Nephron (organoid): ENCODE measurements around the gene LNX1.
A peak's percentile ranks its signal among the peaks of the same experiment; 100 is the strongest.

Experiments
- H3K27ac Mint-ChIP-seq, 3 experiments: 2 replicates each; pipeline ENCODE4 v1.8.0; 2020; ENCODE audit warnings: mixed read lengths in 3 of 3, mild to moderate bottlenecking in 2 of 3, moderate library complexity in 1 of 3
- H3K27me3 Mint-ChIP-seq: 2 replicates; pipeline ENCODE4 v1.8.0; 2021; ENCODE audit warnings: low read depth, mild to moderate bottlenecking, moderate library complexity, mixed read lengths
- H3K36me3 Mint-ChIP-seq: 2 replicates; pipeline ENCODE4 v1.8.0; 2020; ENCODE audit warnings: low read depth, mixed read lengths
- H3K4me1 Mint-ChIP-seq: 2 replicates; pipeline ENCODE4 v1.8.0; 2020; ENCODE audit warnings: mixed read lengths
- H3K4me3 Mint-ChIP-seq, 3 experiments: 2 replicates each; pipeline ENCODE4 v1.8.0; 2020; ENCODE audit warnings: mild to moderate bottlenecking in 3 of 3, mixed read lengths in 3 of 3, moderate library complexity in 2 of 3
- H3K9me3 Mint-ChIP-seq: 2 replicates; pipeline ENCODE4 v1.8.0; 2020; ENCODE audit warnings: mixed read lengths
- CTCF ChIP-seq, 3 experiments: fragments of 200-600 bp; sonication (generic); IDR thresholded peaks; one replicate each; pipeline ENCODE4 v1.5.0; 2021; ENCODE audit warnings: antibody characterized with exemption in 3 of 3; ENCODE audit not compliant: unreplicated experiment in 3 of 3

Gene LNX1

GRCh38 chr4:53591372-53591892, at the start of gene LNX1:
LNX1 (minus strand) TSS chr4:53591486; CDS start chr4:53574002, 17,484 bp downstream.
- no peaks in the 10 kb centered on the region for H3K27me3 Mint-ChIP-seq
- no peak for TF ChIP-seq CTCF (IDR thresholded peaks at IDR 0.05; ENCODE audit: unreplicated experiment in 3 of 3)
- H3K36me3 Mint-ChIP-seq: no peaks in the 10 kb centered on the region
- peak within 1 kb of the TSS; percentile 74 to 79 (median 78) for H3K4me3 Mint-ChIP-seq
- peak within 1 kb of the TSS; percentile 91 to 96 (median 95) for H3K27ac Mint-ChIP-seq
- H3K9me3 Mint-ChIP-seq: no peaks in the 10 kb centered on the region
- peaks cover 59% of the 10 kb centered on the region for H3K4me1 Mint-ChIP-seq

- TF ChIP-seq CTCF (IDR thresholded peaks at IDR 0.05; ENCODE audit: unreplicated experiment in 3 of 3): no peak
- Mint-ChIP-seq H3K9me3 (no peaks in the 10 kb centered on the region), H3K27ac (peak overlapping the region; percentile 26 to 54 (median 47)), H3K4me3 (no peak overlapping the region), H3K4me1 (peaks cover 9% of the 10 kb centered on the region), H3K36me3 (no peaks in the 10 kb centered on the region), H3K27me3 (peaks cover 1% of the 10 kb centered on the region)
These were observed 49.5 kb upstream of the LNX1 start for GRCh38 chr4:53640576-53641453.

- Mint-ChIP-seq H3K4me3 (no peak overlapping the region), H3K9me3 (no peaks in the 10 kb centered on the region), H3K4me1 (peaks cover 5% of the 10 kb centered on the region), H3K36me3 (no peaks in the 10 kb centered on the region), H3K27me3 (peaks cover 4% of the 10 kb centered on the region), H3K27ac (no peak overlapping the region)
- TF ChIP-seq CTCF (IDR thresholded peaks at IDR 0.05; ENCODE audit: unreplicated experiment in 3 of 3): no peak
These were observed 47.6 kb upstream of the LNX1 start for GRCh38 chr4:53638919-53639318.

- no peak for TF ChIP-seq CTCF (IDR thresholded peaks at IDR 0.05; ENCODE audit: unreplicated experiment in 3 of 3)
- H3K4me1 Mint-ChIP-seq: peaks cover 5% of the 10 kb centered on the region
- H3K9me3 Mint-ChIP-seq: no peaks in the 10 kb centered on the region
- H3K27ac Mint-ChIP-seq: no peak overlapping the region
- H3K4me3 Mint-ChIP-seq: no peak overlapping the region
- H3K36me3 Mint-ChIP-seq: no peaks in the 10 kb centered on the region
- peaks cover 4% of the 10 kb centered on the region for H3K27me3 Mint-ChIP-seq
These were observed 46.1 kb upstream of the LNX1 start for GRCh38 chr4:53637348-53637747.

- TF ChIP-seq CTCF (IDR thresholded peaks at IDR 0.05; ENCODE audit: unreplicated experiment in 3 of 3): no peak
- Mint-ChIP-seq H3K4me3 (no peak overlapping the region), H3K27ac (no peak overlapping the region), H3K27me3 (peaks cover 4% of the 10 kb centered on the region), H3K9me3 (no peaks in the 10 kb centered on the region), H3K36me3 (no peaks in the 10 kb centered on the region), H3K4me1 (peaks cover 5% of the 10 kb centered on the region)
These were observed 44.6 kb upstream of the LNX1 start for GRCh38 chr4:53635697-53636483.
